Right atrium auricular region (tissue), 2 donors: ENCODE measurements around the gene PDE10A. TPM values are rescaled to one million over a fixed set of nuclear protein-coding genes. Genes with fewer than 3 reads are reported as not detected.
"Not testable (repeated sequence)": the region's sequence is repeated elsewhere in the genome, so short reads cannot be mapped to it uniquely, and the experiment has no call there.

Source experiments
- DNase-seq: peaks from one replicate; pipeline ENCODE4 v3.0.0-alpha.2; 2019; ENCODE audit warnings: low spot score
- H3K27ac ChIP-seq, 2 donors: fragments of 200-600 bp; sonication (generic); 1 replicate in 1 of 2; 2 replicates in 1 of 2; pipeline ENCODE4 v1.5.1; 2016 to 2019
- H3K27me3 ChIP-seq, 2 donors: fragments of 200-600 bp; sonication (generic); one replicate each; pipeline versions ENCODE4 v1.5.1 to v1.6.0; 2017 to 2019
- H3K36me3 ChIP-seq: fragments of 200-600 bp; sonication (generic); one replicate; pipeline ENCODE4 v1.5.1; 2016
- H3K4me1 ChIP-seq, 2 donors: fragments of 200-600 bp; sonication (generic); one replicate each; pipeline versions ENCODE4 v1.5.1 to v1.6.0; 2017 to 2019
- H3K4me3 ChIP-seq, 2 donors: fragments of 200-600 bp; sonication (generic); 1 replicate in 1 of 2; 2 replicates in 1 of 2; pipeline ENCODE4 v1.5.1; 2017 to 2019; ENCODE audit warnings: mild to moderate bottlenecking in 1 of 2, moderate library complexity in 1 of 2
- H3K9me3 ChIP-seq, 2 donors: fragments of 200-600 bp; sonication (generic); one replicate each; pipeline ENCODE4 v1.5.1; 2019
- CTCF ChIP-seq, 2 donors: fragments of 200-600 bp; sonication (generic); IDR thresholded peaks; one replicate each; pipeline ENCODE4 v1.5.1; 2019; ENCODE audit warnings: antibody characterized with exemption in 2 of 2
- total RNA-seq, 2 donors: library from RNA; depleted of rRNA; stranded (reverse); fragments of >200 nt; gene quantifications; one replicate each; pipeline ENCODE4 v1.1.0, GENCODE V29; 2016

PDE10A gene
- total RNA-seq, 2 donors from 2014 or later, result 3.6 to 4.3 TPM

- H3K36me3 ChIP-seq, result no peaks in the 10 kb centered on the region
- no peak for DNase-seq
- H3K27ac ChIP-seq, result no peak overlapping the region
- TF ChIP-seq CTCF (IDR thresholded peaks at IDR 0.05), result no peak
- H3K4me3 ChIP-seq, result no peak overlapping the region
- H3K4me1 ChIP-seq, result no peaks in the 10 kb centered on the region
- no peaks in the 10 kb centered on the region for H3K27me3 ChIP-seq
- no peaks in the 10 kb centered on the region for H3K9me3 ChIP-seq
Measured at GRCh38 chr6:165599596-165600487, 63.2 kb downstream of the PDE10A start.

GRCh38 chr6:165599121-165599520 is 63.9 kb downstream of the PDE10A start:
- DNase-seq, result no peak
- H3K36me3 ChIP-seq, result no peaks in the 10 kb centered on the region
- no peak for TF ChIP-seq CTCF (IDR thresholded peaks at IDR 0.05)
- H3K9me3 ChIP-seq, result peaks cover 0 to 3% of the 10 kb centered on the region in 2 donors
- no peak overlapping the region for H3K27ac ChIP-seq
- H3K27me3 ChIP-seq, result no peaks in the 10 kb centered on the region
- no peak overlapping the region for H3K4me3 ChIP-seq
- H3K4me1 ChIP-seq, result no peaks in the 10 kb centered on the region

- H3K27ac ChIP-seq, result no peak overlapping the region
- no peak overlapping the region for H3K4me3 ChIP-seq
- H3K27me3 ChIP-seq, result no peaks in the 10 kb centered on the region
- no peaks in the 10 kb centered on the region for H3K36me3 ChIP-seq
- DNase-seq, result no peak
- TF ChIP-seq CTCF (IDR thresholded peaks at IDR 0.05), result no peak
- peaks cover 0 to 11% of the 10 kb centered on the region in 2 donors for H3K9me3 ChIP-seq
- H3K4me1 ChIP-seq, result no peaks in the 10 kb centered on the region
Measured at GRCh38 chr6:165597821-165598220, 65.2 kb downstream of the PDE10A start.

GRCh38 chr6:165594584-165595333 is 68.3 kb downstream of the PDE10A start:
- no peak for TF ChIP-seq CTCF (IDR thresholded peaks at IDR 0.05)
- H3K27me3 ChIP-seq, result no peaks in the 10 kb centered on the region
- H3K4me1 ChIP-seq, result no peaks in the 10 kb centered on the region
- H3K27ac ChIP-seq, result no peak overlapping the region
- no peak for DNase-seq
- no peaks in the 10 kb centered on the region for H3K36me3 ChIP-seq
- H3K4me3 ChIP-seq, result no peak overlapping the region
- H3K9me3 ChIP-seq, result peaks cover 0 to 11% of the 10 kb centered on the region in 2 donors

GRCh38 chr6:165592947-165593346 is 70.1 kb downstream of the PDE10A start:
- H3K27me3 ChIP-seq, DNase-seq, H3K4me1 ChIP-seq, H3K36me3 ChIP-seq, H3K4me3 ChIP-seq, H3K27ac ChIP-seq: not testable (repeated sequence)
- H3K9me3 ChIP-seq, result peaks cover 0 to 11% of the 10 kb centered on the region in 2 donors

GRCh38 chr6:165588515-165588914 is 74.5 kb downstream of the PDE10A start:
- DNase-seq, result no peak
- Histone ChIP-seq H3K36me3 (no peaks in the 10 kb centered on the region), H3K9me3 (peaks cover 0 to 2% of the 10 kb centered on the region in 2 donors), H3K4me1 (no peaks in the 10 kb centered on the region), H3K4me3 (no peak overlapping the region), H3K27me3 (no peaks in the 10 kb centered on the region), H3K27ac (no peak overlapping the region)
- TF ChIP-seq CTCF (IDR thresholded peaks at IDR 0.05), result no peak
